ENCODE data around the gene PRG3. TPM values are rescaled to one million over a fixed set of nuclear protein-coding genes. Genes with fewer than 3 reads are reported as not detected.

PRG3 gene, protein sequence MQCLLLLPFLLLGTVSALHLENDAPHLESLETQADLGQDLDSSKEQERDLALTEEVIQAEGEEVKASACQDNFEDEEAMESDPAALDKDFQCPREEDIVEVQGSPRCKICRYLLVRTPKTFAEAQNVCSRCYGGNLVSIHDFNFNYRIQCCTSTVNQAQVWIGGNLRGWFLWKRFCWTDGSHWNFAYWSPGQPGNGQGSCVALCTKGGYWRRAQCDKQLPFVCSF
- not detected for total RNA-seq

GRCh38 chr11:57380975-57381374 is at the start of gene PRG3:
Gene PRG3 (minus strand): TSS chr11:57381150. CDS start chr11:57380708, 442 bp downstream.
- Mint-ChIP-seq H3K27me3 (peaks cover 10% of the 10 kb centered on the region), H3K27ac (no peak within 1 kb of the TSS), H3K9me3 (ENCODE audit: low read depth) (no peaks in the 10 kb centered on the region), H3K36me3 (no peaks in the 10 kb centered on the region), H3K4me3 (no peak within 1 kb of the TSS), H3K4me1 (no peaks in the 10 kb centered on the region)
- no peak for DNase-seq
- ATAC-seq: no peak
- CTCF ChIA-PET: no interaction called here

- H3K27ac Mint-ChIP-seq: no peak overlapping the region
- H3K4me3 Mint-ChIP-seq: no peak overlapping the region
- ATAC-seq (no peak), DNase-seq (no peak)
- H3K4me1 Mint-ChIP-seq: peaks cover 36% of the 10 kb centered on the region
- peaks cover 13% of the 10 kb centered on the region for H3K36me3 Mint-ChIP-seq
- H3K27me3 Mint-ChIP-seq: peaks cover 9% of the 10 kb centered on the region
- H3K9me3 Mint-ChIP-seq (ENCODE audit: low read depth): no peaks in the 10 kb centered on the region
- CTCF ChIA-PET: interaction anchor here (0.7 to 2.0 kb wide), 5 partner anchors 11 to 63 kb away, joined by 3 to 8 read pairs (median 3); no protein-coding TSS in a partner anchor
These were observed 49.0 kb upstream of the PRG3 start for GRCh38 chr11:57429946-57430345.

GRCh38 chr11:57428643-57429042 is 47.7 kb upstream of the PRG3 start:
- no peak for DNase-seq
- Mint-ChIP-seq H3K27ac (no peak overlapping the region), H3K9me3 (ENCODE audit: low read depth) (no peaks in the 10 kb centered on the region), H3K4me1 (peaks cover 49% of the 10 kb centered on the region), H3K27me3 (peaks cover 8% of the 10 kb centered on the region), H3K36me3 (peaks cover 24% of the 10 kb centered on the region), H3K4me3 (no peak overlapping the region)
- no peak for ATAC-seq
- CTCF ChIA-PET: interaction anchor here (0.9 to 1.4 kb wide), 3 partner anchors 64 to 99 kb away, joined by 3 to 4 read pairs (median 3); no protein-coding TSS in a partner anchor

DNA sequence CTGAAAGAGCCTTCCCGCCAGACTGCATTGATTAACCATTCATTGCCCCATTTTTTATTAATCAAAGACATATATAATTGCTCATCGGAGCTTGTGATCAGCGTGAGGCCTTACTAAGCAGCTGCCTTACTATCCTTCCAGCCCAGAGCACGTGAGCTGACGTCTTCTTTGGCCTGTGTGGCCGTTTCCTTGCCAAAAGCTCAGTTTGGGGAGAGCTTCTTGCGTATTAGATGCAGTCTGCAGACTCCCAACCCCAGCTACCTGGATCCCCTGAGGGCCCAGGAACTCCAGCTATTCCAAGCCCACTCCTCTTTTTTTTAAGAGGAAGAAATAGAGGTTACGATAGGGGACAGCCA is 46.8 kb upstream of the PRG3 start:
- CTCF ChIA-PET: interaction anchor here (0.9 to 2.5 kb wide), 7 partner anchors 13 to 140 kb away, joined by 3 to 20 read pairs (median 4); partner anchors contain the start of gene UBE2L6
- ATAC-seq (no peak), DNase-seq (no peak)
- Mint-ChIP-seq H3K27ac (peak overlapping the region; percentile 85), H3K9me3 (ENCODE audit: low read depth) (no peaks in the 10 kb centered on the region), H3K4me3 (peak overlapping the region; percentile 85), H3K27me3 (peaks cover 8% of the 10 kb centered on the region), H3K4me1 (peaks cover 53% of the 10 kb centered on the region), H3K36me3 (peaks cover 33% of the 10 kb centered on the region)

DNA sequence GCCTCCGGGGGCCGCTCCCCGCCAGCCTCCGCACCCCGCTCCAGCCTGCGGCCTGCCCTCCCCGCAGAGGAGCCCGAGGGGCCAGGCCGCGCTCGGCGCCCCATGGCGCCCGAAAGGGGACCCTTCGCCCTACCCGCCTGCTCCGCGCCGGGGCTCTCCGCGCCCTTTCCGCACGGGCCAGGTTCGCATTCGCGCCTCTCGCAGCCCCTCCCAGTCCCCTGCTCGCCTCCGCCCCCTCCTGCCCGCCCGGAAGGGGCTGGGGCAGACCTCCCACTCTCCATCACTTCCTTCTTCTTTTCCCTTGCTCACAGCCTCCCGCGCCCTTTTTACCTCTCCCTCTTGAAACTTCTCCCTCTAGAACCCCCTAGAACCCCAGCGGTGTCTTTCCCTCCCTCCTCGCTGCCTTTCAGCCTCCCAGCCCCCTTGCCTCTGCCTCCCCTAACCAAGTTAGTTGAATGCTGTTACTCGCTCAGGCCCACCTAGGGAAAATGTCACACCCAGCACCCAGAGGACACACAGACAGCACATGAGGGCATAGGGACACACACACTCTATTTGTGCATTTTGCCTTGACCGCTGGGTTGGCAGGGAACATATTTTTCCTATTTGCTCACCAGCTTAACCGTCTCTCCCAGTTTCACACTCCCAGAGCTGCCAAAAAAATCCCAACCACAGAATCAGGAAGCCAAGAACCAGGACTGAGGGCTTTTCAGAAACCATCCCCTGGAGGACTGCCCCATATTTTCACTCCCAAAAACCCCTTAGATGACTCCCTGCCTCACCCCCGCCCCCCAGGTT is 46.2 kb upstream of the PRG3 start, which contains the start of gene SLC43A3:
SLC43A3 (minus strand) TSS at position 193 of the 798 bp plus-strand sequence. CDS start 949 bp downstream, outside the sequence.
- peaks cover 8% of the 10 kb centered on the region for H3K27me3 Mint-ChIP-seq
- peaks cover 53% of the 10 kb centered on the region for H3K4me1 Mint-ChIP-seq
- peak; percentile 70 for ATAC-seq
- H3K27ac Mint-ChIP-seq: peak within 1 kb of the TSS; percentile 85
- peaks cover 39% of the 10 kb centered on the region for H3K36me3 Mint-ChIP-seq
- no peaks in the 10 kb centered on the region for H3K9me3 Mint-ChIP-seq (ENCODE audit: low read depth)
- peak within 1 kb of the TSS; percentile 85 for H3K4me3 Mint-ChIP-seq
- CTCF ChIA-PET: interaction anchor here (1.0 to 2.5 kb wide), 7 partner anchors 14 to 141 kb away, joined by 3 to 20 read pairs (median 4); partner anchors contain the start of genes SLC43A1 and UBE2L6
- DNase-seq: peak; percentile 85

DNA sequence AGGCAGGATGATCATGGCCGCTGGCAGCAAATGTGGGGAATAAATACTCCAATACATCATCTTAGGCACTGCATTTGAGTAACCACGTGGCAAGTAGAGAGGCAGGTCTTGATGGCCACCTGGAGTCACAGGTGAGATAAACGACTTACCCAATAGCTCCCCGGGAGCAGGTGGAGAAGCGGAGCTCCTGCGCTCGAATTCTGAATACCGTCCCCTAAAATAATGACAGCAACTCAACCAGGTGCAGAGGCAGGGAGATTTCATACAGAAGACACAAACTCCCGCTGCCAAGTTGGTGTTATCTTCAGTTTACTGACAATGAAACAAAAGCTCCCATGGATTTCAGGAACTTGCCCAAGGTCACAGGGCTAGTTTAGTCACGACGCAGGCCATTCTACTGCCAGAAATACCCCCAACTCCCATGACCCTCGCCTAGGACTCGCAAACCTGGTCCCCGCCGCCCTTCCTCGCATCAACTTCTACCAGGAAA is 45.5 kb upstream of the PRG3 start:
- peak overlapping the region; percentile 85 for H3K27ac Mint-ChIP-seq
- no peak for DNase-seq

DNA sequence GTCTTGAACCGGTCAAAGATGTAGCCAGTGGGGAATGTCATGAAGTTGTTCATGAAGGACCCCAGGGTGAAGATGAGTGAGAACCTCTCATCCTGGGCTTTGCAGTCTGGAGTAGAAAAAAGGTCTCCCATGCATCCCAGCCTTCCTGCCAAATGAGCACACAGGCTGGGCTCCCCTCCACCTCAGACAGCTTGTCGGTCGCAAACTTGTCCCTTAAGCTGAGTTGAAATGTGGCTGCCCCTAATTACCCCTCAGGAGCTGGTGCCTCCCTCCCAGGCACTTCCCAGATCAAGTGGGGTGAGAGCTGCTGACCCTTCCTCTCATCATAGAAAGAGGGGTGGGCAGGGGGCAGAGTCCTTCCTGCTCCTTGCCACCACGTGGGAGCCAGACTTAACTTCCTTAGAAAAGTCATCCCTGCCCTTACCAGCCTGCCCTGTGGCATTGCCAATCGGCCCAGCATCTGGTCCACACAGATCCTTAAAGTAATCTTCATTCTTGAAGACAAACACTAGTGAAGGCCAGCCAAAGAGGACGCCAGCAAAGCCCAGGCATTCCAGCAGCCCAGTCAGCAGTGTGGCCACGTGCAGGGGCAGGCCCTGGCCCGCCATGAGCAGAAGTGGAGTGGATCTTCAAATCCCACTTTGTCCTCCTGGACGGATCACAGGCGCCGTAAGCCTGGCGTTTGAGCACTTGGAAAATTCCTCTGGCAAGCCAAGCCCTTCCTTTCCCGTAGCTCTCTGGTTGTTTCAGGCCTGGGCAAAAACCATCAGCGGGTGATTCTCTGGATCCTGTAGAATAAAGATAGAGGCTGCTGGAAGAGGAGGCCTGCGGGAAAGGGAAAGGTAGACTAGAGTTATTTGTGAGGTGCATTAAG is 44.9 kb upstream of the PRG3 start:
- ATAC-seq (no peak), DNase-seq (peak; percentile 45)
- peak overlapping the region; percentile 85 for H3K27ac Mint-ChIP-seq
- H3K4me1 Mint-ChIP-seq: peaks cover 56% of the 10 kb centered on the region
- CTCF ChIA-PET: interaction anchor here (1.0 to 4.7 kb wide), 7 partner anchors 32 to 102 kb away, joined by 3 to 28 read pairs (median 6); partner anchors contain the start of gene SLC43A1
- peaks cover 8% of the 10 kb centered on the region for H3K27me3 Mint-ChIP-seq
- peak overlapping the region; percentile 85 for H3K4me3 Mint-ChIP-seq
- peaks cover 51% of the 10 kb centered on the region for H3K36me3 Mint-ChIP-seq
- no peaks in the 10 kb centered on the region for H3K9me3 Mint-ChIP-seq (ENCODE audit: low read depth)

More for the DNA sequence above, 45.5 kb upstream of the PRG3 start:
- peaks cover 8% of the 10 kb centered on the region for H3K27me3 Mint-ChIP-seq
- no peaks in the 10 kb centered on the region for H3K9me3 Mint-ChIP-seq (ENCODE audit: low read depth)
- peaks cover 56% of the 10 kb centered on the region for H3K4me1 Mint-ChIP-seq
- ATAC-seq: no peak
- peaks cover 44% of the 10 kb centered on the region for H3K36me3 Mint-ChIP-seq
- CTCF ChIA-PET: interaction anchor here (1.0 to 2.5 kb wide), 5 partner anchors 14 to 101 kb away, joined by 3 to 20 read pairs (median 4); partner anchors contain the start of gene SLC43A1
- H3K4me3 Mint-ChIP-seq: peak overlapping the region; percentile 85

- H3K27ac Mint-ChIP-seq: peak overlapping the region; percentile 85
- CTCF ChIA-PET: interaction anchor here (0.6 to 4.7 kb wide), 7 partner anchors 32 to 296 kb away, joined by 3 to 28 read pairs (median 4); no protein-coding TSS in a partner anchor
- H3K4me1 Mint-ChIP-seq: peaks cover 62% of the 10 kb centered on the region
- peak; percentile 97 for DNase-seq
- H3K36me3 Mint-ChIP-seq: peaks cover 58% of the 10 kb centered on the region
- no peaks in the 10 kb centered on the region for H3K9me3 Mint-ChIP-seq (ENCODE audit: low read depth)
- peak; percentile 92 for ATAC-seq
- H3K27me3 Mint-ChIP-seq: peaks cover 8% of the 10 kb centered on the region
- peak overlapping the region; percentile 85 for H3K4me3 Mint-ChIP-seq
These were observed 44.0 kb upstream of the PRG3 start for GRCh38 chr11:57424792-57425564.

- ATAC-seq (no peak), DNase-seq (no peak)
- Mint-ChIP-seq H3K4me3 (peak overlapping the region; percentile 85), H3K4me1 (peaks cover 64% of the 10 kb centered on the region), H3K9me3 (ENCODE audit: low read depth) (no peaks in the 10 kb centered on the region), H3K36me3 (peaks cover 61% of the 10 kb centered on the region), H3K27ac (peak overlapping the region; percentile 85), H3K27me3 (peaks cover 8% of the 10 kb centered on the region)
- CTCF ChIA-PET: interaction anchor here (0.6 to 4.7 kb wide), 6 partner anchors 33 to 297 kb away, joined by 3 to 28 read pairs (median 5); no protein-coding TSS in a partner anchor
These were observed 43.3 kb upstream of the PRG3 start for GRCh38 chr11:57424137-57424791.

DNA sequence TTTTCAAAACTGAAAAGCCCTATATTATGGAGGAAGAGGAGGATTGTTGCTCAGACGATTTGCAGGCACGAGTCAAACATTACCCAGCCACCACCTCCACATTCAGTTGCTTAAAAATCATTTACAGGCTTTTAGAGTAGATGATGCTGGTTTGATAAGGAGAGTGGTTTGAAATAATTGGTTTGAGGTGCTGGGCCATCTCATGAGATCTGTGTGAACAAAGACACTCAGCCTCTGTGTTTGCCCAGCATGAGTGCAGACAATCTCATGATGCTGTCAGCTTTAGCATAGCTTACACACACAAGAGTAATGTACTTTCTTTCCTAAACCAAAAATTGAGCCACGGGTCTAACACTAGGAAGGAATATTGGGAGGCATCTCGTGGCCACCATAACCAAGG is 41.7 kb upstream of the PRG3 start:
- DNase-seq (no peak), ATAC-seq (no peak)
- Mint-ChIP-seq H3K27me3 (no peaks in the 10 kb centered on the region), H3K27ac (peak overlapping the region; percentile 62), H3K36me3 (peaks cover 71% of the 10 kb centered on the region), H3K4me3 (no peak overlapping the region), H3K9me3 (ENCODE audit: low read depth) (no peaks in the 10 kb centered on the region), H3K4me1 (peaks cover 68% of the 10 kb centered on the region)
- CTCF ChIA-PET: interaction anchor here (4.7 kb wide), 1 partner anchor 35 kb away, joined by 28 read pairs; no protein-coding TSS in a partner anchor

DNA sequence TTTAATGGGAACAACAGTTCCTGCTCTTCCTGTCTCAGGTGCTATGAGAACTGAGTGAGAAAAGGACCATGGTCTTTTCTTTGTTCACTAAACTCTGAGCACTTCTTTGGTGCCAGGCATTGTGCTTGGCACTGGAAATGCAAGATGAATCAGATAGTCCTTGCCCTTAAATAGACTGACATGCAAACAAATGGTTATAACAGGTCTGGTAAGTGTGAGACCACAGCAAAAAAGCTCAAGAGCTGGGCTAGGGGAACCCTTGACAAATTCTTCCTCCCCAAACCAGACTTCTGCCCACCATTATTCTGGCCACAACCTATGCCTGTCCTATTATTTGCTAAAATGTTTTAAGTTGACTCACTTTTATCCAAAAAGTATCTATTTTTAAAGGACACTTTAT is 40.9 kb upstream of the PRG3 start:
- peak overlapping the region; percentile 59 for H3K27ac Mint-ChIP-seq
- DNase-seq: no peak
- H3K9me3 Mint-ChIP-seq (ENCODE audit: low read depth): no peaks in the 10 kb centered on the region
- no peaks in the 10 kb centered on the region for H3K27me3 Mint-ChIP-seq
- peaks cover 64% of the 10 kb centered on the region for H3K4me1 Mint-ChIP-seq
- no peak for ATAC-seq
- H3K4me3 Mint-ChIP-seq: no peak overlapping the region
- CTCF ChIA-PET: interaction anchor here (4.7 kb wide), 1 partner anchor 36 kb away, joined by 28 read pairs; no protein-coding TSS in a partner anchor
- H3K36me3 Mint-ChIP-seq: peaks cover 79% of the 10 kb centered on the region
